Skeletal muscle satellite cell (primary cell): ENCODE measurements around the gene LCT.

ENCODE experiments used
- H3K27me3 ChIP-seq: 2 replicates; pipeline ENCODE4 v1.7.0; 2013; ENCODE audit warnings: low read length; ENCODE audit not compliant: control insufficient read depth, insufficient read depth
- H3K36me3 ChIP-seq: 2 replicates; pipeline ENCODE4 v1.7.0; 2013; ENCODE audit warnings: mild to moderate bottlenecking, control low read depth, low read length; ENCODE audit not compliant: insufficient read depth
- H3K4me1 ChIP-seq: 2 replicates; pipeline ENCODE4 v1.7.0; 2013; ENCODE audit warnings: low read length; ENCODE audit not compliant: control insufficient read depth, insufficient read depth
- H3K4me2 ChIP-seq: 2 replicates; pipeline ENCODE4 v1.7.0; 2013; ENCODE audit warnings: mild to moderate bottlenecking, low read length
- H3K4me3 ChIP-seq: 2 replicates; pipeline ENCODE4 v1.7.0; 2013; ENCODE audit warnings: low read length
- H3K9ac ChIP-seq: 2 replicates; pipeline ENCODE4 v1.7.0; 2013; ENCODE audit warnings: mild to moderate bottlenecking, low read depth, low read length, moderate library complexity
- H3K9me3 ChIP-seq: replicated peaks from 2 replicates; pipeline ENCODE4 v1.7.0; 2013; ENCODE audit warnings: mild to moderate bottlenecking, control low read depth, low read length

LCT gene

DNA sequence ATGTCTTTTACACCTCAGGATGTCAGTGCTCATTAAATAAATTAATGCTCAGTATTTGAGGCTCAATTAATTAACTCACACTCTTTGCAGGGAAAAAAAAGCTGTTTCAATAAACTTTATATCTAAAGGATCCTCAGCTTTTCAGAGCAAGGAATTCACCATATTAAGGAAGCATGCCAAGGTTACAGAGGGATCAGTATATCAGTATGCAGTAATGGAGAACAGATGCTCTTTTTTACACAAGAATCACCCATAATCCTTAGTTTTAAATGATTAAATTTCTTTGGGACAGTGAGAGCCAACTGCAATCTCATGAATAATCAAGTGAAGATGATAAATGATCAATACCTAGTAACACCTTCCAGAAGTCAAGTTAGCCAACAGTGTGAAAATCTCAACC lies 14.9 kb upstream of the LCT start:
- Histone ChIP-seq H3K4me1 (no peaks in the 10 kb centered on the region), H3K4me2 (no peak overlapping the region), H3K36me3 (peaks cover 27% of the 10 kb centered on the region), H3K4me3 (no peak overlapping the region), H3K27me3 (no peaks in the 10 kb centered on the region), H3K9ac (no peak overlapping the region), H3K9me3 (no peaks in the 10 kb centered on the region)

DNA sequence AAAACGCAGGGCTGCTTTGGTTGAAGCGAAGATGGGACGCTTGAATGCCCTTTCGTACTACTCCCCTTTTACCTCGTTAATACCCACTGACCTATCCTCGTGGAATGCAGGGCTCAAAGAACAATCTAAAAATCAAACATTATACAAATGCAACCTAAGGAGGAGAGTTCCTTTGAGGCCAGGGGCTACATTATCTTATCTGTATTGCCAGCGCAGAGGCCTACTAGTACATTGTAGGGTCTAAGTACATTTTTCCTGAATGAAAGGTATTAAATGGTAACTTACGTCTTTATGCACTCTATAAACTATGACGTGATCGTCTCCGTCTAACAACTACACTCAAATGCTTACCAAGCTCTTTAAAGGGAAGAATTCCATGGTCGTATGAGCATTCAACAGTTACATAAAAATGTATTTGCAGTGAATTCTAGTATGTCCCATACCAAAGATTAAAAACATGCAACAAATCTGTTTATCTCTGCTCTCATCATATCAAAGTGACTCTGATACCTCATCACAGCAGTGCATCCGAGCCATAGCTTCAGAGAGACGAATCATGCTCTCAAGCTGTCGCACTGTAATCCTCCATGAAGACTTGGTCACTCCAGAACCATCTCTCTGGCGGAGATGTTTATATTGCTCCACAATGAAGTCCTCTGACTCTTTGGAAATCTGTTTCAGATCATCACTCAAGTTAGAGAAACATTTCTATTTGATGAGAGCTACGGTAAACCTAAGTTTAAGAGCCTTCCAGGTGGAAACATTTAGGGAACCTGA lies 14.1 kb upstream of the LCT start:
- Histone ChIP-seq H3K9ac (no peak overlapping the region), H3K4me2 (no peak overlapping the region), H3K4me1 (no peaks in the 10 kb centered on the region), H3K9me3 (no peaks in the 10 kb centered on the region), H3K36me3 (peaks cover 20% of the 10 kb centered on the region), H3K27me3 (no peaks in the 10 kb centered on the region), H3K4me3 (no peak overlapping the region)

- H3K4me1 ChIP-seq = no peaks in the 10 kb centered on the region
- no peak overlapping the region for H3K9ac ChIP-seq
- H3K4me3 ChIP-seq = no peak overlapping the region
- no peaks in the 10 kb centered on the region for H3K27me3 ChIP-seq
- H3K36me3 ChIP-seq = peaks cover 24% of the 10 kb centered on the region
- no peak overlapping the region for H3K4me2 ChIP-seq
- H3K9me3 ChIP-seq = no peaks in the 10 kb centered on the region
These were observed 12.1 kb upstream of the LCT start for GRCh38 chr2:135849087-135849486.

DNA sequence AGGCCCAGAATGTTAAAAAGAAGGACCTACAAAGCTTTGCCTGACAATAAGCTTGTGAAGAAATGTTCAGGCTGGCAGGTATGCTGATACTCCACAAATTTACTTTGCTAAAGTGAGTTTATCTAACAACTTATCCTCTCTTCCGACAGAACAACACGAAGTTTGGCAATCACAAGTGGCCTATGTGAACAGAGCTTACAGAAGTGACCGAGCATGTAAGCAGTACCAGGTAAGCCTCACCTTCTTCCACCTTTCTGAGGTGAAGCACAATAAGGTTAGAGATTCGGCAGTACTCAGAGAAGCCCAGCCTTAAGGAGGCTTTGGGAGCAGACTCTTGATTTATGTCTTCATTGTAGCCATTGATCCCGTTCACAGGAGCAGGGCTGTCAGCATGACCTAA lies 9.0 kb upstream of the LCT start:
- peaks cover under 1% of the 10 kb centered on the region for H3K4me1 ChIP-seq
- H3K36me3 ChIP-seq = peaks cover 23% of the 10 kb centered on the region

DNA sequence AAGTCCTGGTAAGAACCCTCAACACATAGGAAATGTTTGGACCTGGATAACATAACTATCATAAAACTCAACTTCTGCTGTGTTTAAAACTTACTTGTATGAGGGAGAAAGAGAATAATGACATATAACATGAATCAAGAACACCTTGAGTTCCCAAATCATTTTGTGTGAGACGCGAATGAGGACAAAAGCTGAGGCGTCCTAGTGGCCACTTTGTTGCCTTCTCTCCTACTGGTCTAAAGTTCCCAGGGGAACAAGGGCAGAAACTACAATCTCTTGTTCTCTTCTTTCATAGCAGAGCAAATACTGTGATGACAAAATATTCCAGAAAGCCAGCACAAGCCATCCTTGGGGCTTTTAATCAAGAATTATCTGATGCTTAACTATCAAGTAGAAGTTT lies 8.3 kb upstream of the LCT start:
- Histone ChIP-seq H3K4me1 (peaks cover 8% of the 10 kb centered on the region), H3K9me3 (no peaks in the 10 kb centered on the region), H3K4me3 (no peak overlapping the region), H3K4me2 (no peak overlapping the region), H3K27me3 (no peaks in the 10 kb centered on the region), H3K9ac (no peak overlapping the region), H3K36me3 (peaks cover 23% of the 10 kb centered on the region)

More for the DNA sequence above, 9.0 kb upstream of the LCT start:
- Histone ChIP-seq H3K9me3 (no peaks in the 10 kb centered on the region), H3K4me3 (no peak overlapping the region), H3K27me3 (no peaks in the 10 kb centered on the region), H3K4me2 (no peak overlapping the region), H3K9ac (no peak overlapping the region)

GRCh38 chr2:135844301-135844895 lies 7.4 kb upstream of the LCT start:
- Histone ChIP-seq H3K4me3 (no peak overlapping the region), H3K4me2 (no peak overlapping the region), H3K4me1 (peaks cover 17% of the 10 kb centered on the region), H3K36me3 (peaks cover 22% of the 10 kb centered on the region), H3K9me3 (no peaks in the 10 kb centered on the region), H3K9ac (no peak overlapping the region), H3K27me3 (no peaks in the 10 kb centered on the region)

DNA sequence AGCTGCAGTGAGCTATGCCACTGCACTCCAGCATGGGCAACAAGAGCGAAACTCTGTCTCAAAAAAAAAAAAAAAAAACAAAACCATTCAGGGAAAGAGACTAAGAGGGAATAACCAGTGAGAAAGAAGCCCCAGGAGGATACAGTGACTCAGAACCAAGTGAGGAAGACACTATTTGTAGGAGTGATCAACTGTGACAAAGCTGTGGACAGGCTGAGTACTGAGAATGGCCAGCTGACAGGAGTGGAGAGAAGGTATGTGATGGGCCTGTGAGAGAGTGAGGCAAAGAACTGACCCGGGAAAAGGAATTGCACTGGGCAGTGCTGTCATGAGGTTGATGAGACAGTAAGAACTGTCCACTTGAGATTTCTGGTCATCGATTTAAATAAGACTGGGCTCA lies 6.7 kb upstream of the LCT start:
- no peak overlapping the region for H3K9ac ChIP-seq
- H3K9me3 ChIP-seq = no peaks in the 10 kb centered on the region
- H3K36me3 ChIP-seq = peaks cover 19% of the 10 kb centered on the region
- H3K4me3 ChIP-seq = no peak overlapping the region
- no peaks in the 10 kb centered on the region for H3K27me3 ChIP-seq
- H3K4me1 ChIP-seq = peaks cover 19% of the 10 kb centered on the region
- no peak overlapping the region for H3K4me2 ChIP-seq

GRCh38 chr2:135840601-135841000 lies 3.6 kb upstream of the LCT start:
- Histone ChIP-seq H3K4me1 (peaks cover 19% of the 10 kb centered on the region), H3K9ac (peak overlapping the region; percentile 17), H3K4me2 (peak overlapping the region; percentile 53), H3K9me3 (no peaks in the 10 kb centered on the region), H3K27me3 (no peaks in the 10 kb centered on the region), H3K36me3 (peaks cover 15% of the 10 kb centered on the region), H3K4me3 (peak overlapping the region; percentile 23)

DNA sequence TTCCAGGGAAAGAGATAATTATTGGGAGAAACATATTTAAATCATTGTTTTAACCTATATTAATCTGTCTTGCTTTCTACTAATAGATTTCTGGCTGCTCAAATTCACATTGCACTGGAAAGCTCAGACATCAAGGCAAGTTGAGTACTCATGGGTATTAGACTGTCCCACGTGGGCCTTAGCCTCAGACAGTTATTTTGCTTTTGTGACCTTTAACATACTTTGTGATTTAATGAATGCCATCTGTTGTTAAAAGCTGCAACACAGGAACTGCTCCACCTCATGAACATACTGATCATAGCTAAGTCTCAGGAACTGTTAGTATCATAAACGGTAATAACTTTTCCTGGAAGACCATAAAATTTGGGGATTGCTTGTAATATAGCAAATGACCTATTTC lies 2.7 kb upstream of the LCT start:
- peaks cover 19% of the 10 kb centered on the region for H3K4me1 ChIP-seq
- peaks cover 8% of the 10 kb centered on the region for H3K36me3 ChIP-seq
- H3K9ac ChIP-seq = no peak overlapping the region
- no peak overlapping the region for H3K4me3 ChIP-seq
- H3K4me2 ChIP-seq = peak overlapping the region; percentile 1
- H3K9me3 ChIP-seq = no peaks in the 10 kb centered on the region
- no peaks in the 10 kb centered on the region for H3K27me3 ChIP-seq

- H3K4me1 ChIP-seq = peaks cover 19% of the 10 kb centered on the region
- H3K9me3 ChIP-seq = no peaks in the 10 kb centered on the region
- H3K9ac ChIP-seq = no peak overlapping the region
- no peaks in the 10 kb centered on the region for H3K36me3 ChIP-seq
- no peak overlapping the region for H3K4me3 ChIP-seq
- H3K4me2 ChIP-seq = no peak overlapping the region
- H3K27me3 ChIP-seq = no peaks in the 10 kb centered on the region
These were observed 1.5 kb upstream of the LCT start for GRCh38 chr2:135838502-135838901.

GRCh38 chr2:135832891-135833290 lies 4.1 kb downstream of the LCT start:
- H3K9ac ChIP-seq = no peak overlapping the region
- no peaks in the 10 kb centered on the region for H3K4me1 ChIP-seq
- H3K36me3 ChIP-seq = no peaks in the 10 kb centered on the region
- no peak overlapping the region for H3K4me3 ChIP-seq
- H3K27me3 ChIP-seq = no peaks in the 10 kb centered on the region
- no peak overlapping the region for H3K4me2 ChIP-seq
- no peaks in the 10 kb centered on the region for H3K9me3 ChIP-seq
